ENCODE measurements around the gene MMEL1.
"Not testable (repeated sequence)": the region's sequence is repeated elsewhere in the genome, so short reads cannot be mapped to it uniquely, and the experiment has no call there.

MMEL1 gene

DNA sequence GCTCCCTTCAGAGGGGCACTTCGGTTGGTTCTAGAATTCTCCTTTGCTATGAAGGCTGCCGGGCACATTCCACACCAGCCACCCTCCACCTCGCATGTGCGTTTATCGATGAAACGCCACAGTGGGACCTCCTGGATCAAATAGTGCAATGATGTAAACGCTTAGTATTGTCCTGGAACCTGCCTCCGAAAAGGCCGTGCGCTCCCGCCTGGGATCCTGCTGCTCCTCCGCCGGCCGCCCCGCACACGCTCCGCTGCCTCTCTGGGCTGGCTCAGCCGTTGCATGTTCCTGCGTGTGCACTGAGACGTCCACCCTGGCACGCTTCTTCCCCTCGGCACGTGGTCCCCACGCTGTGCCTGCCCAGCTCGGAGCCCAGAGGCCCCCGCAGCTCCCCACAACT, 80.6 kb downstream of the MMEL1 start:
- Histone ChIP-seq H2AFZ (ENCODE audit: low read depth) (no peak overlapping the region), H4K20me1 (ENCODE audit: insufficient read depth) (no peaks in the 10 kb centered on the region), H3K27ac (no peak overlapping the region), H3K4me2 (no peak overlapping the region), H3K79me2 (ENCODE audit: insufficient read depth, low read depth) (no peaks in the 10 kb centered on the region), H3K9ac (no peak overlapping the region), H3K4me1 (ENCODE audit: low read depth, poor library complexity, severe bottlenecking) (peaks cover 33% of the 10 kb centered on the region), H3K27me3 (ENCODE audit: insufficient read depth, low read depth) (no peaks in the 10 kb centered on the region), H3K36me3 (ENCODE audit: insufficient read depth) (no peaks in the 10 kb centered on the region), H3K4me3 (IDR thresholded peaks at IDR 0.05; ENCODE audit: insufficient read depth, low read depth, low read length) (no peak overlapping the region)
- TF ChIP-seq, protein P1, sequence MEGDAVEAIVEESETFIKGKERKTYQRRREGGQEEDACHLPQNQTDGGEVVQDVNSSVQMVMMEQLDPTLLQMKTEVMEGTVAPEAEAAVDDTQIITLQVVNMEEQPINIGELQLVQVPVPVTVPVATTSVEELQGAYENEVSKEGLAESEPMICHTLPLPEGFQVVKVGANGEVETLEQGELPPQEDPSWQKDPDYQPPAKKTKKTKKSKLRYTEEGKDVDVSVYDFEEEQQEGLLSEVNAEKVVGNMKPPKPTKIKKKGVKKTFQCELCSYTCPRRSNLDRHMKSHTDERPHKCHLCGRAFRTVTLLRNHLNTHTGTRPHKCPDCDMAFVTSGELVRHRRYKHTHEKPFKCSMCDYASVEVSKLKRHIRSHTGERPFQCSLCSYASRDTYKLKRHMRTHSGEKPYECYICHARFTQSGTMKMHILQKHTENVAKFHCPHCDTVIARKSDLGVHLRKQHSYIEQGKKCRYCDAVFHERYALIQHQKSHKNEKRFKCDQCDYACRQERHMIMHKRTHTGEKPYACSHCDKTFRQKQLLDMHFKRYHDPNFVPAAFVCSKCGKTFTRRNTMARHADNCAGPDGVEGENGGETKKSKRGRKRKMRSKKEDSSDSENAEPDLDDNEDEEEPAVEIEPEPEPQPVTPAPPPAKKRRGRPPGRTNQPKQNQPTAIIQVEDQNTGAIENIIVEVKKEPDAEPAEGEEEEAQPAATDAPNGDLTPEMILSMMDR (conservative IDR thresholded peaks at IDR 0.05; ENCODE audit: low read depth, low read length), result no peak

DNA sequence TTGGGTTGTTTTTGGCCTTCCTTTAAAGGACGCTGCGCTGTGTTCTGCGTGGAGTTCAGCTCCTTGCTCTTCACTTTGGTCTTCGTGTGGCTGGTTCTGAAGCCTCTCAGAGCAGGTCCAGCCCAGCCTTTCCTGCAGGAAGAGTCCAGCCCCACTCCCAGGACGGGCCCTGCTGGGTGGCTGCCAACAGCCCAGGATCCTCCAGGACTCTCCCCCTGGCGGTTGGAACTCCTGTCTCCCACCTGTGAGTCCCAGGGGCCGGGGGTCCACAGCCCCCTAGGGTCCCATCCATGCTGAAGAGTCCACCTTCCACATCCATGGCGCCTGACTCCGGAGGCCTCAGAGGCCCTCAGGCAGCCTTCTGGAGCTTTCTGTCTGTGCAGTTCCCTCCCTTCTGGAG, 81.3 kb downstream of the MMEL1 start:
- H4K20me1 ChIP-seq (ENCODE audit: insufficient read depth); H3K4me3 ChIP-seq (IDR thresholded peaks at IDR 0.05; ENCODE audit: insufficient read depth, low read depth, low read length); H2AFZ ChIP-seq (ENCODE audit: low read depth); H3K27me3 ChIP-seq (ENCODE audit: insufficient read depth, low read depth); H3K79me2 ChIP-seq (ENCODE audit: insufficient read depth, low read depth); H3K9ac ChIP-seq; H3K36me3 ChIP-seq (ENCODE audit: insufficient read depth); H3K4me2 ChIP-seq; H3K27ac ChIP-seq: not testable (repeated sequence)
- H3K4me1 ChIP-seq (ENCODE audit: low read depth, poor library complexity, severe bottlenecking), result peaks cover 33% of the 10 kb centered on the region

DNA sequence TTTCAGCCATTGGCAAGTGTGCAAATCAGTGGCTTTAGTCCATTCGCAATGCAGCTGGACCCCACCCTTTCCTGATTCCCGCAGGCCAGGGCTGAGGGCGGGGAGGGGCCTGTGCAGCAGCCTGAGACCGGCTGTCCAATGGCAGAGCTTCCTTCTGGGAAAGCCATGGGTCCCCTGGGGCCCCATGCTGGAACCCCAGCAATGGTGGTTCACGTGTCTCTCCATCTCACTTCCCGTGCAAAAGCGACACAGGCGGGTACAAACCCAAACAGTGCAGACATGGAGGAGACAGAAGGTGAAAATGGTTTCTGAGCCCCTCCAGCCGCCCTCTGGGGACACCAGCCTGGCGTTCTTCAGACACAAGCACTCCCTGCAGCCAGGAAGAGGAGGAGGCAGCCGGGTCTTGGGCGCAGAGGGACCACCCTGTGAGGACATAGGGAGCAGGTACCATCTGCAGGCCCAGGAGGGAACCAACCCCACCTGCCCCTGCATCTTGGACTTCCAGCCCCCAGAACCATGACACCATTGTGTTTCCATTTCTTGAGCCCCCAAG, 82.4 kb downstream of the MMEL1 start:
- peaks cover 34% of the 10 kb centered on the region for H3K4me1 ChIP-seq (ENCODE audit: low read depth, poor library complexity, severe bottlenecking)
- not testable (repeated sequence) for H3K27ac ChIP-seq; H3K36me3 ChIP-seq (ENCODE audit: insufficient read depth); H3K9ac ChIP-seq; H3K79me2 ChIP-seq (ENCODE audit: insufficient read depth, low read depth); H2AFZ ChIP-seq (ENCODE audit: low read depth); H3K4me3 ChIP-seq (IDR thresholded peaks at IDR 0.05; ENCODE audit: insufficient read depth, low read depth, low read length); H3K27me3 ChIP-seq (ENCODE audit: insufficient read depth, low read depth); H3K4me2 ChIP-seq; H4K20me1 ChIP-seq (ENCODE audit: insufficient read depth)

DNA sequence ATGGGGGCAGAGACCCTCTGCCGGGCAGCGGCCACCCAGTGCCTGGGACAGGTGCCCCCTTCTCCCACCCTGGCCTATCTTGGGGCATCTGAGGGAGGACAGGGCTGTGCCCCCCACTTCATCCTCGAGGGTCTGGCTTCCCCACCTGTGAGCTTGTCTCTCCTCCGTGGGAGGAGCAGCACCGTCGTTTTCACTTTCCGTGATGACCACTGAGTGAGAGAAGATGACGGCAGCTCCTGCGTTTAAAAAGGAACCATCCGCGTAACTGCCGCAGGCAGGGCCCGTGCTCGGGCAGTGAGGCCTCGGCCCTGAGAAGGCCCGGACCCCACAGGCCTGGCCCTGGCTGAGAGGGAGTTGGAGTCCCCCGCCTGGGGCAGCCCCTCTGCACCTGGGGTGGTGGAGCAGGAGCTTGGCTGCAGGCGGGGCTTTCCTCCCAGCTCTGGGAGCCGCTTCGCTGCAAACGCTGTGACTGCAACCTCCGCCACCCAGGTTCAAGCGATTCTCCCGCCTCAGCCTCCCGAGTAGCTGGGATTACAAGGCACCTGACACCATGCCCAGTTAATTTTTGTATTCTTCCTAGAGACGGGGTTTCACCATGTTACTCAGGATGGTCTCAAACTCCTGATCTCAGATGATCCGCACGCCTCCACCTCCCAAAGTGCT, 83.3 kb downstream of the MMEL1 start:
- peak overlapping the region; percentile 92 for H3K27ac ChIP-seq

DNA sequence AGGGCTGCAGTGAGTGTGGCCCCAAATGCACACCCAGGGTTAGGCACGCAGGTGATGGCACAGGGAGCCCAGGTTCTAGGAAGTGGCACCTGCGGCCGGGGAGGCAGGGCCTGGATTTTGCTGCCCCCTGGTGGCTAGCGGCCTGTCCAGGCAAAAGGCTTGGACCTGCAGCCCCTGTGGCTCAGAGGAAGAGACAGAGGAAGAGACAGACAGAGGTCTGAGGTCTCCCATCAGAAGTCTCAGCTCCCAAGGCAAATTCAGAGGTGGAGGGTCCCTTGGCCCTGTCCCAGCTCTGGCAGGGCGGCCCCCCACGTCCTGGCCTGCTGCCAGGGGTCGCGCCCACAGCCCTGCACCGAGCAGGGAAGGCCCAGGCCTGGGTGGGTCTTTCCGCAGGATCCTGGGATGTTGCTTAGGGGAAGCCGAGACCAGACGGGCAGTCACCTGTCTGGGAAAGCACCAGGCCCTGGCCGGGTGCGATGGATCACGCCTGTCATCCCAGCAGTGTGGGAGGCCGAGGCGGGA, 84.7 kb downstream of the MMEL1 start:
- Histone ChIP-seq H3K4me2 (peak overlapping the region; percentile 99), H3K79me2 (ENCODE audit: insufficient read depth, low read depth) (no peaks in the 10 kb centered on the region), H3K27me3 (ENCODE audit: insufficient read depth, low read depth) (no peaks in the 10 kb centered on the region), H3K4me3 (IDR thresholded peaks at IDR 0.05; ENCODE audit: insufficient read depth, low read depth, low read length) (peak overlapping the region; percentile 54), H3K36me3 (ENCODE audit: insufficient read depth) (no peaks in the 10 kb centered on the region), H3K9ac (peak overlapping the region; percentile 76), H2AFZ (ENCODE audit: low read depth) (peak overlapping the region; percentile 63), H3K4me1 (ENCODE audit: low read depth, poor library complexity, severe bottlenecking) (peaks cover 29% of the 10 kb centered on the region), H4K20me1 (ENCODE audit: insufficient read depth) (no peaks in the 10 kb centered on the region), H3K27ac (peak overlapping the region; percentile 92)
- TF ChIP-seq, protein P1 (conservative IDR thresholded peaks at IDR 0.05; ENCODE audit: low read depth, low read length), result peak; percentile 96

More for the DNA sequence above, 83.3 kb downstream of the MMEL1 start:
- not testable (repeated sequence) for H3K79me2 ChIP-seq (ENCODE audit: insufficient read depth, low read depth); H3K36me3 ChIP-seq (ENCODE audit: insufficient read depth); H3K4me3 ChIP-seq (IDR thresholded peaks at IDR 0.05; ENCODE audit: insufficient read depth, low read depth, low read length); H4K20me1 ChIP-seq (ENCODE audit: insufficient read depth); H3K27me3 ChIP-seq (ENCODE audit: insufficient read depth, low read depth)
- peak overlapping the region; percentile 76; the same call in 1 of the 2 replicates for H3K9ac ChIP-seq
- H2AFZ ChIP-seq (ENCODE audit: low read depth), result peak overlapping the region; percentile 63
- peak overlapping the region; percentile 99 for H3K4me2 ChIP-seq
- peaks cover 29% of the 10 kb centered on the region for H3K4me1 ChIP-seq (ENCODE audit: low read depth, poor library complexity, severe bottlenecking)
